K562 (cell line): ENCODE data around the gene ANXA9.

ENCODE experiments used
- CTCF ChIP-seq, 3 experiments: IDR thresholded peaks in 2 of 3; conservative IDR thresholded peaks in 1 of 3; 2 replicates each; pipeline ENCODE4 v1.5.1; 2011 to 2012; ENCODE audit warnings: low read length in 3 of 3, mild to moderate bottlenecking in 3 of 3, control low read depth in 2 of 3, improper control_type of control experiment in 1 of 3, inconsistent platforms in 1 of 3, low read depth in 1 of 3, mixed read lengths in 1 of 3, moderate library complexity in 1 of 3; ENCODE audit not compliant: insufficient read depth in 2 of 3
- E4F1 ChIP-seq: fragments of 250-450 bp; sonication (Bioruptor Pico); IDR thresholded peaks from 2 replicates; pipeline ENCODE4 v1.5.0; 2021; ENCODE audit warnings: mild to moderate bottlenecking, borderline replicate concordance
- JUND ChIP-seq, 2 experiments: IDR thresholded peaks; 2 replicates in 1 of 2; 3 replicates in 1 of 2; pipeline ENCODE4 v1.6.1; 2011; ENCODE audit warnings: borderline replicate concordance in 2 of 2, low read depth in 2 of 2, low read length in 2 of 2, improper control_type of control experiment in 1 of 2, missing biosample characterization in 1 of 2, missing genetic modification characterization in 1 of 2, missing genetic modification reagents in 1 of 2
- MAX ChIP-seq: sonication (generic); formaldehyde crosslinking; IDR thresholded peaks from 2 replicates; pipeline ENCODE4 v1.9.0; 2022; ENCODE audit warnings: mild to moderate bottlenecking, missing genetic modification reagents
- NFATC3 ChIP-seq: fragments of 450-650 bp; IDR thresholded peaks from 2 replicates; pipeline ENCODE4 v1.6.1; 2017; ENCODE audit warnings: mild to moderate bottlenecking
- SRSF7 ChIP-seq: fragments of 200-400 bp; formaldehyde crosslinking; optimal IDR thresholded peaks from 2 replicates; pipeline ENCODE3; 2017; ENCODE audit warnings: mild to moderate bottlenecking, low read depth, low read length
- TAF9B ChIP-seq: fragments of 450-650 bp; IDR thresholded peaks from 2 replicates; pipeline ENCODE4 v1.6.1; 2018; ENCODE audit warnings: mild to moderate bottlenecking; ENCODE audit not compliant: partially characterized antibody
- USF2 ChIP-seq: sonication (generic); formaldehyde crosslinking; IDR thresholded peaks from 2 replicates; pipeline ENCODE4 v1.5.0; 2020; ENCODE audit warnings: missing genetic modification reagents
- VEZF1 ChIP-seq: fragments of 200-800 bp; sonication (Bioruptor generic); IDR thresholded peaks from 2 replicates; pipeline ENCODE4 v1.6.1; 2017; ENCODE audit warnings: missing genetic modification characterization, missing compliant biosample characterization
- WHSC1 ChIP-seq: IDR thresholded peaks from one replicate; pipeline ENCODE4 v1.6.1; 2012; ENCODE audit warnings: low read length, control low read depth, inconsistent platforms
- ZNF23 ChIP-seq: fragments of 250-450 bp; sonication (Bioruptor Pico); IDR thresholded peaks from 2 replicates; pipeline ENCODE4 v1.4.0; 2020; ENCODE audit warnings: mild to moderate bottlenecking

- no peak for TF ChIP-seq MAX
- TF ChIP-seq WHSC1: no peak
- TF ChIP-seq ZNF23 (CRISPR knock-in tag): no peak
- no peak for TF ChIP-seq CTCF (IDR thresholded peaks at IDR 0.05 in 2 of 3, conservative IDR thresholded peaks at IDR 0.05 in 1 of 3; ENCODE audit: insufficient read depth in 2 of 3, low read depth in 1 of 3, low read length in 3 of 3)
- TF ChIP-seq USF2 (CRISPR knock-in tag): no peak
- TF ChIP-seq E4F1: no peak
- TF ChIP-seq NFATC3: no peak
- TF ChIP-seq SRSF7: no peak
- TF ChIP-seq JUND (IDR thresholded peaks at IDR 0.05; ENCODE audit: borderline replicate concordance, low read depth, low read length): no peak
- TF ChIP-seq JUND (tag; IDR thresholded peaks at IDR 0.05; ENCODE audit: borderline replicate concordance, low read depth, low read length): no peak
- TF ChIP-seq VEZF1: no peak
- TF ChIP-seq TAF9B: no peak
Measured at GRCh38 chr1:151043163-151043562, 61.1 kb downstream of the ANXA9 start.
